Smooth muscle cell (in vitro differentiated cells): Measurements from ENCODE around the gene MED29. TPM values are rescaled to one million over a fixed set of nuclear protein-coding genes. Genes with fewer than 3 reads are reported as not detected.
A peak's percentile ranks its signal among the peaks of the same experiment; 100 is the strongest.

Experiments
- DNase-seq: peaks from one replicate; lab custom pipeline; 2025; ENCODE audit not compliant: unreplicated experiment; lab: John Stamatoyannopoulos, UW
- H2AFZ ChIP-seq: fragments of 200-600 bp; sonication (generic); 2 replicates; pipeline ENCODE4 v1.6.0; 2016; ENCODE audit warnings: antibody characterized with exemption, low read depth, mild to moderate bottlenecking
- H3F3A ChIP-seq: fragments of 200-600 bp; sonication (generic); 2 replicates; pipeline ENCODE4 v1.6.0; 2017; ENCODE audit warnings: antibody characterized with exemption, low read depth
- H3K27ac ChIP-seq: fragments of 200-600 bp; sonication (generic); 2 replicates; pipeline ENCODE4 v1.5.1; 2016; ENCODE audit warnings: low read depth, mild to moderate bottlenecking
- H3K27me3 ChIP-seq: fragments of 200-600 bp; sonication (generic); 2 replicates; pipeline ENCODE4 v1.6.1; 2016; ENCODE audit warnings: low read depth, mild to moderate bottlenecking
- H3K36me3 ChIP-seq: fragments of 200-600 bp; sonication (generic); 2 replicates; pipeline ENCODE4 v1.5.1; 2016; ENCODE audit warnings: low read depth
- H3K4me1 ChIP-seq: fragments of 200-600 bp; sonication (generic); 2 replicates; pipeline ENCODE4 v1.5.1; 2016; ENCODE audit warnings: low read depth
- H3K4me2 ChIP-seq: fragments of 200-600 bp; sonication (generic); 2 replicates; pipeline ENCODE4 v1.6.0; 2016; ENCODE audit warnings: mild to moderate bottlenecking
- H3K4me3 ChIP-seq: fragments of 200-600 bp; sonication (generic); 2 replicates; pipeline ENCODE4 v1.5.1; 2016; ENCODE audit warnings: mild to moderate bottlenecking
- H3K79me2 ChIP-seq: fragments of 200-600 bp; sonication (generic); 2 replicates; pipeline ENCODE4 v1.6.0; 2016; ENCODE audit warnings: low read depth, mild to moderate bottlenecking
- H3K9ac ChIP-seq: fragments of 200-600 bp; sonication (generic); 2 replicates; pipeline ENCODE4 v1.6.0; 2016; ENCODE audit warnings: low read depth
- H3K9me3 ChIP-seq: fragments of 200-600 bp; sonication (generic); replicated peaks from 2 replicates; pipeline ENCODE4 v1.5.1; 2016; ENCODE audit warnings: low read depth
- H4K20me1 ChIP-seq: fragments of 200-600 bp; sonication (generic); 2 replicates; pipeline ENCODE4 v1.6.0; 2016; ENCODE audit warnings: low read depth
- CTCF ChIP-seq: fragments of 200-600 bp; sonication (generic); IDR thresholded peaks from 2 replicates; pipeline ENCODE4 v1.5.1; 2017; ENCODE audit warnings: borderline replicate concordance, mild to moderate bottlenecking, antibody characterized with exemption; ENCODE audit not compliant: insufficient read depth, poor library complexity, severe bottlenecking
- WGBS: methylation state at CpG from one replicate; pipeline ENCODE4 v1.1.7; 2016; ENCODE audit warnings: low lambda C conversion rate; 5-methylcytosine and 5-hydroxymethylcytosine counted together
- polyA plus RNA-seq: library from polyadenylated mRNA; unstranded; fragments of >200 nt; fragmentation: Nextera tagmentation; extraction: Ambion mirVana; gene quantifications from 2 replicates; pipeline ENCODE4 v1.2.1, GENCODE V29; 2016
- total RNA-seq: library from RNA; depleted of rRNA; stranded (reverse); fragments of >200 nt; gene quantifications from 2 replicates; pipeline ENCODE4 v1.2.3, GENCODE V29; 2014

MED29 gene
- 23.0 and 23.8 TPM in 2 replicates for total RNA-seq
- polyA plus RNA-seq, result 36.3 and 37.7 TPM in 2 replicates

GRCh38 chr19:39390751-39391437 lies at the start of gene MED29, which contains the start of gene PAF1:
TSS of gene MED29 (plus strand) at chr19:39391378. CDS start at chr19:39391423, 45 bp downstream.
TSS of gene PAF1 (minus strand) at chr19:39391106. CDS start at chr19:39390864, 242 bp downstream.
- Histone ChIP-seq H3K36me3 (peaks cover 3% of the 10 kb centered on the region), H3K4me1 (peaks cover 13% of the 10 kb centered on the region), H3K4me3 (peak within 1 kb of the TSS; percentile 80), H3K9me3 (no peaks in the 10 kb centered on the region), H3K27ac (peak within 1 kb of the TSS; percentile 93), H3K9ac (peak within 1 kb of the TSS; percentile 95), H3K4me2 (peak within 1 kb of the TSS; percentile 92), H3K79me2 (peaks cover 35% of the 10 kb centered on the region), H3F3A (peaks cover 13% of the 10 kb centered on the region), H4K20me1 (no peaks in the 10 kb centered on the region), H3K27me3 (no peaks in the 10 kb centered on the region), H2AFZ (no peak within 1 kb of the TSS)
- DNase-seq, result peak; percentile 74
- under 1% methylated on average over 59 of the region's 60 CpGs for WGBS
- TF ChIP-seq CTCF, result no peak

GRCh38 chr19:39341719-39342604 lies 49.2 kb upstream of the MED29 start, which contains the start of gene SAMD4B:
TSS of gene SAMD4B (plus strand) at chr19:39342421. CDS start at chr19:39356894, 14,473 bp downstream.
- peaks cover 18% of the 10 kb centered on the region for H3K4me1 ChIP-seq
- DNase-seq, result peak; percentile 97
- H3K4me3 ChIP-seq, result peak within 1 kb of the TSS; percentile 97
- under 1% methylated on average over 50 of the region's 105 CpGs for WGBS
- H3K79me2 ChIP-seq, result peaks cover 52% of the 10 kb centered on the region
- H3K9me3 ChIP-seq, result no peaks in the 10 kb centered on the region
- H3K36me3 ChIP-seq, result no peaks in the 10 kb centered on the region
- H3K27ac ChIP-seq, result peak within 1 kb of the TSS; percentile 79
- no peaks in the 10 kb centered on the region for H3F3A ChIP-seq
- peaks cover 42% of the 10 kb centered on the region for H4K20me1 ChIP-seq
- peak within 1 kb of the TSS; percentile 100 for H3K9ac ChIP-seq
- H3K27me3 ChIP-seq, result no peaks in the 10 kb centered on the region
- peak within 1 kb of the TSS; percentile 67 for H2AFZ ChIP-seq
- peak; percentile 58 for TF ChIP-seq CTCF
- H3K4me2 ChIP-seq, result peak within 1 kb of the TSS; percentile 100

- WGBS, result under 1% methylated on average over 14 of the region's 51 CpGs
Measured at GRCh38 chr19:39342647-39343305, 48.4 kb upstream of the MED29 start.

More at GRCh38 chr19:39342647-39343305, 48.4 kb upstream of the MED29 start:
- Histone ChIP-seq H3K4me2 (peak overlapping the region; percentile 100), H3F3A (no peaks in the 10 kb centered on the region), H3K36me3 (no peaks in the 10 kb centered on the region), H3K27me3 (no peaks in the 10 kb centered on the region), H2AFZ (no peak overlapping the region), H3K4me1 (peaks cover 18% of the 10 kb centered on the region), H3K9ac (peak overlapping the region; percentile 100), H3K9me3 (no peaks in the 10 kb centered on the region), H3K79me2 (peaks cover 54% of the 10 kb centered on the region), H3K27ac (peak overlapping the region; percentile 79), H4K20me1 (peaks cover 50% of the 10 kb centered on the region), H3K4me3 (peak overlapping the region; percentile 97)
- no peak for DNase-seq
- no peak for TF ChIP-seq CTCF
